Muscle of arm (tissue), 12 donors: ENCODE data around the gene CYFIP2. TPM values are rescaled to one million over a fixed set of nuclear protein-coding genes. Genes with fewer than 3 reads are reported as not detected.

Source experiments
- DNase-seq: peaks from one replicate; pipeline ENCODE4 v3.0.0-alpha.2; 2013
- polyA plus RNA-seq, 12 donors: library from polyadenylated mRNA; unstranded; fragments of 120-200 nt; gene quantifications; one replicate each; pipeline ENCODE4 v1.2.1, GENCODE V29; 2013; ENCODE audit not compliant: insufficient read length in 12 of 12

The CYFIP2 gene
- polyA plus RNA-seq, 12 donors = 5.1 to 28.9 (median 7.0) TPM; not detected in 1

DNA sequence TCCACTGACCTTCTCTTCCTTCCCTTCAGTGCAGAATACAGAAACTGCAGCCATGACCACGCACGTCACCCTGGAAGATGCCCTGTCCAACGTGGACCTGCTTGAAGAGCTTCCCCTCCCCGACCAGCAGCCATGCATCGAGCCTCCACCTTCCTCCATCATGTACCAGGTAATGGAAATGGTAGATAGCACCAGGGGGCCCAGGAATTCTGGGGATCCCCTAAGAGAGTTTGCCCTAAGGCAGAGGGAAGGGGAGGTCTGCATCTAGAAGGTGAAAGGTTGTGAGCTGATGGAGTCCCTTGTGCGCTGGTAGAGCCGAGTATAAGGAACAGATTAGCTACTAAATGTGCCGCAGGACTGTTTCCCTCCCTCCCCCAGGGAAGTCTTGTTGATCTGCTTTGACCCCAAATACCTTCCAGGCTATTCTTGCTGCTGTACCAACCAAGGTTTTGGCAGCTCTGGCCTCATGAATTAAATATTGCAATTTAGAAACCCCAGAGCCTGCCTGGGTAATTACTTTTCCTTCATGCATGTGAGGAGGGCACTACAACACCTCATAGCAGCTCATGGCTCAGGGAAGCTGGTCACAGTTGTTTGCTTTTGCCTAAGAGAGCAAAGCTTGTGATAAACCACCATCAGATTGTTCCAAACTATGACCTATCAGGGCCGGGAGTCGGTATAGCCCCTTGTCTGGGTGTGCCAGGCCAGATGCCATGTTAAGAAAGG lies 19.6 kb downstream of the CYFIP2 start:
- DNase-seq = no peak

DNA sequence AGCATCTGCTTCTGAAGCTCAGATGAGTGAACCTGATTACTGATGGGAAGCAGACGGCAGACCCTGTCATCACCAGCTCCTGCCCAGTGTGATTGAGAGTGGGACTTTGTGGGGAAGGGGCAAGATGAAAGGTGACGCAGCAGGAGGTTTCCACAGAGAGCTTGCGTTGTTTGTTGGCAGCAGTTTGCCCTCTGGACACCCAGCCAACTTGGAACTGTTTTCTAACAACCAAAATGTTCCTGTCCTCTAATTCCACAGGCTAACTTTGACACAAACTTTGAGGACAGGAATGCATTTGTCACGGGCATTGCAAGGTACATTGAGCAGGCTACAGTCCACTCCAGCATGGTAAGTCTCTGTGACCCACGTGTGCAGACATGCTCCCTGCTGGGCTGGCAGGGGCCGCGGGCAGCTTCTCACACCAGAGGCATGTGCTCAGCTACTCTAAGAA lies 20.9 kb downstream of the CYFIP2 start:
- DNase-seq = no peak

DNA sequence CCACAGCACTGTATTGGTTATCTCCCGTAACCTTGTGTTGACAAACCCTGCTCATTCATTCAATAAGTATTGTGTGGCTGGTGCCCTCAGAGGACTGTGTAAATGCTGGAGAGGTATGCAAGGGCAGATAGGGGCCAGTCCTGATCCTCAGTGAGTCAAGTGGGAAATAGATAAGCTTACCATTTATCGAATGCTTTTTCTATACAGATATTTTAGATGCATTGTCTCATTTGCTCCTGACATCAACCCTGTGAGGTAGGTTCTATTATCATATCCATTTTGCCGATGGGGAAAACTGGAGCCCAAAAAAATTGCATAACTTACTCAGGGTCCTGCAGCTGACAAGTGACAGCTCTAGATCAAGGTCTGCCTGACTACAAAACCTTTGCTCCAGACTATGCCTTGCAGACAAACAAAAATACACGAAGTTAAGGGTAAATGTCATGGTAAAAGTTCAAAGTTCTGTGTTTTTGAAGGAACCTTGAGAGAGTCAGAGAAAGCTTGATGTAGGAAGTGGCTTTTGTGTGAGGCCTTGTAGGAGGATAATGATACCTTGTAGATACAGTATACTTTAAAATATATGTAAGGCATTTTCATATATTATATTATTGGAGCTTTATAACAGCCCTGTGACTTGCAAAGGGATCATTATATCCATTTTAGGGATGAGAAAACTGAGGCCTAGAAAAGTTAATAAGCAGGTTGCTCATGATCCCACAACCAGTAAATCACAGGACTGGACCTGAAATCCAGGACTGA lies 22.7 kb downstream of the CYFIP2 start:
- DNase-seq = no peak

DNA sequence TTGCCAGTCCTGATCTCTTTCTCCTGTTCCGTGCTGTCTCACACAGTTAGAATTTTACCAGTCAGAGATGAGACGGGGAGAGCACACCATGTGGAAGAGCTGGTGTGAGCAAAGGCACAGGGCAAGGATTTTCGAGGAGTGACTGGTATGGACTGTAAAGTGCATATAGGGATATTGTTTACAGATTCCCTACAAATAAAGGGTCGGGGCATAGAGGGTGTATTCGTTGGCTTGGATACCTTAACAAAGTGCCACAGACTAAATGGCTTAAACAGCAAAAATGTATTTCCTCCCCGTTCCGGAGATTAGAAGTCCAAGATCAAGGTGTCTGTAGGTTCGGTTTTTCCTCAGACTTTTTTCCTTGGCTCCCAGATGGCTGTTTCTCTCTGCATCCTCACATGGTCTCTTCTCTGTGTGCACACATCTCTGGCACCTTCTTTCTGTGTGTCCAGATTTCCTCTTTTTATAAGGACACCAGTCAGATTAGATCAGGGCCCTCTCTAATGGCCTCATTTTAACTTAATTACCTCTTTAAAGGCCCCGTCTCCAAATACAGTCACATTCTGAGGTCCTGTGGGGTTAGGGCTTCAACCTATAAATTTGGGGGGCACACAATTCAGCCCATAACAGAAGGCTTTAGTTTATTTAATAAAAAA lies 23.4 kb downstream of the CYFIP2 start:
- no peak for DNase-seq

DNA sequence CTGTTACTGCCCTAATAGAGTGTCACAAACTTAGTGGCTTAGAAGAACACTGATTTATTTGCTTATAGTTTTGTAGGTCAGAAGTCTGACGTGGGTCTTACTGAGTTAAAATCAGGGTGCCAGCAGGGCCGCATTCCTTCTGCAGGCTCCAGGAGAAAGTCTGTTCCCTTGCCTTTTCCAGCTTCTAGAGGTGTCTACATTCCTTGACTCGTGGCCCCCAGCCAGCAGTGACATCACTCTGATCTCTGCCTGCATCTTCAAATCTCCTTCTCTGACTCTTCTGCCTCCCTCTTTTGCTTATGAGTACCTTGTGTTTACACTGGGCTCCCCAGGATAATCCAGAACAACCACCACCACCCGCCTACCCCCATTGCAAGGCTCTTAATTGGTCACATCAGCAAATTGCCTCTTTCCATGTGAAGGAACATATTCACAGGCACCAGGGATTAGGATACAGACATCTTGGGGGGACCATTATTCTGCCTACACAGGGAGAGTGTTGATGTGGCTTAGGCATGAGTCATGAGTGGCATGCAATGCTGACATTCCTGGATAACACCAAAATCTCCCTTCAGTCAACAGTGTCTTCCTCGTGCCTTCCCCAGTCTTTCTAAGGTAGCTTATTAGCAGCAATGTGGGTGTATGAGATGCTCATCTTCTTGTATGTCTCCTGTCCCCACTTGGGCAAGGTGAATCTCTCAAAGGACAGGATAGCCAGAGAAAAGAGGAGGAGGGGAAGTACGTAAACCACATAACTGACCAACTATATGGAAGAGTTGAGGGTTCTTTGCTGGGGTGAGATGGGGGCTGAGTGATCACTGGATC lies 24.4 kb downstream of the CYFIP2 start:
- DNase-seq = no peak

DNA sequence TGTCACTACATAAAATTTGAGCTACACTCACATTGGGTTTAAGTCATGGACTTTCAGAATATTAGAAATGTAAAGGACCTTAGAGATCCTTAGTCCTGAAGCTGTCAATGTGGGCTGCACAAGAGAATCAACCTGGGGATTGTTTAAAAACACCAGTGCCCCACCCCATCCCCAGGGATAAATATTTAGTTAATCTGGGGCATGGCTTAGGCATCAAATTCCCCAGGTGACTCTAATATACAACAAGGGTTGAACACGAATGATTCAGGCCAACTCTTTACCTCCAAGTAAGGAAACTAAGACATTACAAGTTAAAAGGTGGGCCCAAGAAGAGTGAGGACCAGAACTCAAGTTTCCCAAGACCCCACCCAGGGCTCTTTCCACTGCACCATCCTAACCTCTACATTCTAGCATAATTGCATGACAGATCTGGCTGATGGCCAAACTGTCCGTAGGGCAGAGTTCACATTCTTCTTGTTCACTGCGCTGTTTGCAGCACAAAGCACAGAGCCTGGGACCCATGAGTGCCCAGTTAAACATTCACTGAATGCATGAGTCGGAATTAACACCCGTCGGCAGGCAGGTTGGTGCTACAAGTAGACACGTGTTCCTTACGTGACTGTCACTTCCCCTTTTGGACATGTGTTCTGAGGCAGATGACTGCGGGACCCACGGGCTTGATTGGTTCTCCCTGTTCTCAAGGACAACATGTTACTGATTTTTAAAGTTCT lies 25.2 kb downstream of the CYFIP2 start:
- no peak for DNase-seq

DNA sequence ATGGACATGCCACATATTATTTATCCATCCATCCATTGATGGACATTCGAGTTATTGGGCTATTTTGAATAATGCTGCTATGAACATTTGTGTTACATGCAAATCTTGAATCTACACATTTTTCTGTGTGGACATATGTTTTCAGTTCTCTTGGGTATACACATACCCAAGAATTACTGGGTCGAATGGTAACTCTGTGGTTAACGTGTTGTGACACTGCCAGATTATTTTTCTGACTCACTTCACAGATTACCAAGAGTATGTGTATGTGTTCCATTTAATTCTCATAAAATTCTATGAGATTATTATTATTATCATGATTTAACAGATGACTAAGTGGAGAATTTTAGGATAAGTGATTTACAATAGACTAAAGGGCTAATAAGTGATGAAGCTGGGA lies 26.7 kb downstream of the CYFIP2 start:
- no peak for DNase-seq

DNA sequence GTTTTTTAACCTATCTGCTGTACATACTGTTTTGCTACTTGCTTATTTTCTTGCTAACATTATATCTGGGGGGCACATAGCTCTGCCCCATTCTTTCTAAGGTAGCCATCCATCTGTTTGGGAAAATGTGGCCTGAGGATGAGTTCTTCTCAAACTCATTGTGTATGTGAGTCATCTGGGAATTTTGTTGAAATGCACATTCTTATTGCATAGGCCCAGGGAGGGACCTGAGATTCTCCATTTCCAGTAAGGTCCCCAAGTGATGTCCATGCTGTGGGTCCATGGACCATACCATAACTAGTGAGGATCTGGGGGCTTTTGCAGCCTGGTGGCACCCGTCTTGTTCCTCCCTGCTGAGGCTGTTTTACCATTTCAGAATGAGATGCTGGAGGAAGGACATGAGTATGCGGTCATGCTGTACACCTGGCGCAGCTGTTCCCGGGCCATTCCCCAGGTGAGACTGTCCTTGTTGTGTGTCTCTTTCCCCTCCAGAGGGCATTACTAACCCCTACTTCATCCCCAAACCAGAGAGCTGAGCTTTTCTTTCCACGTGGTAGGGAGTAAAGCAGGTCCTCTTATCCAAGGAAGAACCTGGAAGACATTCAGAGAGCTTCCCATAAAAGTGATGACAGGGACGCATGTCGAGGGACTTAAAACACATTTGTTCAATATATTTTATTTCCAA lies 28.6 kb downstream of the CYFIP2 start:
- no peak for DNase-seq

DNA sequence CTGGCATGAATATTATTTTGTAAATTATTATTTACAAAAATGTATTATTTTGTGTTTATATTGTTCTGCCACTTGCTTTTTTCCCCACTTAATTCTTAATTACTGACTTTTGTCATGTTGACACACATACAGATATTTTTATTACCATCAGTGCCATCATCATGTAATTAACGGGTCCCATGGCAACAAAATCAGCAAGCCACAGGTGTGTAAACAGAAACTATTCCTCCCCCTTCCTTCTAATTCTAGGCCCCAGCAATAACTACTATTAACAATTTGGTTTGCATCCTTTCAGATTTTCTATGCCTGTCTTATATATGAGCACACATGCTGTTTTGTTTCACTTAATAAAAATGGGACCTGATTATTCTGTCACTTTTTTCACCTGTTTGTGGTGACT lies 29.3 kb downstream of the CYFIP2 start:
- no peak for DNase-seq

DNA sequence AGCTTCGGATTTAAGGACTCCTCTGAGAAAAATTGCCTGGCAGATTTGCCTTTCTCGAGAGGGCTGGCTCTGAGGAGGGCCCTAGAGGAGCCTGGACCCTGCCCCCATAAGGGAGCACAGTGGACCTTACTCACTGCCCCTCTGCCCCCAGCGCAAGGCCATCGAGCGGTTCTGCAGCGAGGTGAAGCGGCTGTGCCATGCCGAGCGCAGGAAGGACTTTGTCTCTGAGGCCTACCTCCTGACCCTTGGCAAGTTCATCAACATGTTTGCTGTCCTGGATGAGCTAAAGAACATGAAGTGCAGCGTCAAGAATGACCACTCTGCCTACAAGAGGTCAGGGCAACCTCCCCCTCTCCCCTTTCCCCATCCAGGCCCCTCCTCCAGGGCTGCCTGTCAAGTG lies 34.6 kb downstream of the CYFIP2 start:
- DNase-seq = no peak

DNA sequence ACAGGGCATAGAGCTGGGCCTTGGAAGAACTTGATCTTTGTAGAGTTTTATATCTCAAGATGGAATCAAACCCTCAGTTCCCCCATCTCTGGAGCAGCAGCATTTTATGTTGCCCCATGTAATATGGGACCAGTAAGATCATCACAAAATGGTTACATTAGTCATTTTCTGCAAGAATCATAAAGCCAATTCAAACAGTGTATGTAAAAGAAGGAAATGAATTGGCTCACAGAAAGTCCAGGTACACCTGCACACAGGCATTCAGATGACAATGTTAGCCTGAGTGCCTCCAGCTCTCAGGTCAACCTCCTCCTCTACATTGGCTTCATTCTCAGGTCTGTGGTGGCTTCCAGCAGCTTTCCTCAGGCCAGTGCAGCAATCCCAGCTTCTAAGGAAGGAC lies 35.1 kb downstream of the CYFIP2 start:
- no peak for DNase-seq

DNA sequence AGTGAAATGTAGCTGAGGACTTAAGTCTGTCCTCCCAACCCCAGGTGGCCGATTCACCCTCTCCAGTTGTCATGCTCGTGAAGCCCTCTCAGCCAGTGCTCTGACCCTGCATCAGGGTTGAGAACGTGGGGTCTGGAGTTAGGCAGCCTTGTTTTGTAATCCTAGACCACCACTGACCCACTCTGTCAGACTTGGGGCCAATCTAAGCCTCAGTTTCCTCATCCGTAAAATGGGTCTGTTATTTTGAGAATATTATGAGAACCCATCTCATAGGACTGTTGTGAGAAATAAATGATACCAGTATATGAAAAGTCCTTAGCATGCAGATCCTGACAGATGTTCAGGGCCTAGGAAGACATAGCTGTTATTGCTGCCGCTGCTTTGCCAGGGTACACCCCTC lies 37.1 kb downstream of the CYFIP2 start:
- DNase-seq = no peak

DNA sequence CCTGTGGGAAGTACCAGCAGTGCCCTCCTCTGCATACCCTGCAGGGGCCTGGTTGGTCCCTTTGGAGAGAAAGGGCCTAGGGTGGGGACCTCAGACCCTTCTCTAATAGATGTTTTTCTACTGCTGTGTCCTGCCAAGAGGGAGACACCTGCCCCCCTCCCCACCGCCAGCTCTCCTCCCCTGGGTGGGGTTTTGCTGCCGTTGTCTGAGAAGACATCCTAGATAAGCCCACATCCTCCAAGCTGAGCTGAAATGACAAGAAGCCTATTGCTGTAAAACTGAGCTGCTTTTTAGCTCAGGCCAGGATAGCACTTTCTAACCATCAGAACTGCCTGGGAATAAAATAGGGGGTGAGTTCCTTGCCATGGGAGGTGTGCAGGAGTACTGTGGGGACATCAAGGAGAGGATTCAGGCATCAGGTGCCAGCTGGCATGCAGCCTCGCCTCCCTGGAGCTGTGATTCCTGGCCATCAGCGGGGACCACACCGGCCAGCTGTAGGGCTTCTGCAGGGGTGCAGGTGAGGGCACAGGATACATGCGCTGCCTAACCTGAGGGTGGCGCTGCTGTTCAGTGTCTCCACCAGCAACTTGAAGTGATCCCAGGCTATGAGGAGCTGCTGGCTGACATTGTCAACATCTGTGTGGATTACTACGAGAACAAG lies 37.9 kb downstream of the CYFIP2 start:
- no peak for DNase-seq

DNA sequence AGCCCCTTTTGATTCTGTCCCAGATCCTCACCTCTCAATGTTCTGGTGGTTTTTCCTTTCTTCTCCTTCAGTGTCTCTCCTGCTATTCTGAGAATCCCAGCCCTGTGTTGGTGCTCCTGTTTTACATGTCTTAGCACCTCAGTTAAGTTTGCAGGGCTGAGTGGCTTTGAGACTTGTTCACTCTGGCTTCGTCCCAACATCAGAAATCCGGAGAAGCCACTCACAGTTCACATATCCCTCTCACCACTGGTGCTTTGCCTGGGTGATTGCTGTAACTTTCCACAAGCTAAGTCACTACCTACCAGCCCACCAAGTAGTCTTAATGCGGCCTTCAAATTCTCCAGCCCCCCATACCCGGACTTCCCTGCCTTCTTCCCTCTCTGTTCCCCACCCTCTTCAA lies 40.2 kb downstream of the CYFIP2 start:
- DNase-seq = no peak

DNA sequence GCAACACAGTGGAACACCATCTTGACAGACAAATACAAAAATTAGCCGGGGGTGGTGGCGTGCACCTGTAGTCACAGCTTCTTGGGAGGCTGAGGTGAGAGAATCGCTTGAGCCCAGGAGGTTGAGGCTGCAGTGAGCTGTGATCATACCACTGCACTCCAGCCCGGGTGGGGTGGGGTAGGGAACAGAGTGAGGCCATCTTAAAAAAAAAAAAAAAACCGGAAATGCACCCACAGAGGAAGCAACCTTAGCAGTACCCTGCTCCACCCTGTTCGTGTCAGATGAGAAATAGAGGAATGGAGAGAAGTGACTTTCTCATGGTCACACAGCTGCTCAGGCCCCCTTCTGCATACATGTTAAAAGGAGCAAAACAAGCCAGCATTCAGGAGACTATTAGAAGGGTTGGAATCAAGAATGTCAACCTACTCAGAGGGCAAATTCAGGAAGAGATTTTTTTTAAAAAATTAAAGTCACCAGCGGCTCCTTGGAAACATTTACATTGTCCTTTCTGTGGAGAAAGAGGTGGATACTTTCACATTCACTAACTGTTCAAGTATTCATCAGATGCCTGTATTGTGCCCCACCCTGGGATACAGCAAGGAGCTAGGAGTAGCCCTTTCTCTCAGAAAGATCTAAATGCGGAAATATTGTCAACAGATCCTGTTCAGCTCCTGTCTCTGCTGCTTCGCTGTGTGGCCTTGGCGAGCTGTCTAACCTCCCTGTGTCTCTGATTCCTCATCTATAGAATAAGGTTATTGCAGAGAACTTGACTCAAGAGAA lies 41.0 kb downstream of the CYFIP2 start:
- no peak for DNase-seq

DNA sequence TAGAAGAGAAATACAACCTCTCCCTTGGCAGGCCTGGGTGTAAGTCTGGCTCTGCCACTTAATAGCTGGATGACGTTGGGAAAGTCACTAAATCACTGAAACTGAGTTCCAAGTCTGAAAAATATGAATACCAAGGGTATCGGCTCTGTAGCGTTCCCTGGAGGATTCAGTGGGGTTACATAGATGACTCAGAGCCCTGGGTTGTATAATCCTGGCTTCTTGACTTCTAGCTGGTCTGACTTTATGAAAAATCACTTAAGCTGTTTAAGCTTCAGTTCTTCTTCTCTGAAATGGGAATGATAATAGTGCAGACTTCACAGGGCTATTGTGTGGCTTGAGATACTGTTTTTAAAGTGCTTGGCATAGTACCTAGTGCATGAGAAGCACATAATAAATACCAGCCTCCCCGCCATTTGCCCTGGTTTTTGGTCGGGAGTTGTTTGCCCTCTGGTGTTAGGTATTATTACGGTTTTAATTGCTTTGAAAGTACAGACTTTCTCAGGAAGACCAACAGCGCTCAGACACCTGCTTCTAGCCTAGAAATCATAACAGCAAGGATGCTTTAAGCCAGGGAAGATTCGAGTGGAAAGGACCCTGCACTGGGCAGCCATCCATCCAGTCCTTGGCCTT lies 43.0 kb downstream of the CYFIP2 start:
- no peak for DNase-seq

DNA sequence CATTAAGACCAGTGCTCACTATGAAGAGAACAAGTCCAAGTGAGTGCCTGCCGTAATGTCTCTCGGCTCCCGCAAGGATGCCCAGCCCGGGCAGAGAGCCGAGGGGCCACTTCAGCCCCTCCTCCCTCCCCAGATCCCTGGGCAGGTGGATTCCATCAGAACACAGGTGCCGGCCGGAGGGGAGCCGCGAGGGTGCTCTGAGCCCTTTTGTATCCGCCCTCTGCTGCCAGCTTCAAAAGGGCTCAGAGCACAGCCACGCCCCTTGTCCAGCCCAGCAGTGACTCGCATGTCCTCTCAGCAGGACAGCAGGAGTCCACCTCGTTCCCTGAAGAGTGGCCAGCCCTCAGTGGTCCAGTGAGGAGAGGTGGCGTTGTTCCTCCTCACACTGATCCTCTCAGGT lies 43.9 kb downstream of the CYFIP2 start:
- DNase-seq = no peak

DNA sequence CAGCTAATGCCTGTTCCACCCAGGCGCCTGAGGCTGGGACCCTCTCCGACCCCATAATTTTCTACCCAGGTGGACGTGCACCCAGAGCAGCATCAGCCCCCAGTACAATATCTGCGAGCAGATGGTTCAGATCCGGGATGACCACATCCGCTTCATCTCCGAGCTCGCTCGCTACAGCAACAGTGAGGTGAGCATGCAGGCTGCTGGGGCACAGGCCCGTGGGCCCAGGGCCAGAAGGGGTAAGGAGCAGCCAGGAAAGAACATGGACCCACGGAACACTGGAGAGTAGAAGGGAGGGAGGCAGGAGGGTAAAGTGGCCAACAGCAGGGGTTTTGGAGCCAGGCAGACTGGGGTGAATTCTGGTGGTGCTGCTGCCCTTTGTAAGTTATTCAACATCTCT lies 45.7 kb downstream of the CYFIP2 start:
- DNase-seq = no peak

DNA sequence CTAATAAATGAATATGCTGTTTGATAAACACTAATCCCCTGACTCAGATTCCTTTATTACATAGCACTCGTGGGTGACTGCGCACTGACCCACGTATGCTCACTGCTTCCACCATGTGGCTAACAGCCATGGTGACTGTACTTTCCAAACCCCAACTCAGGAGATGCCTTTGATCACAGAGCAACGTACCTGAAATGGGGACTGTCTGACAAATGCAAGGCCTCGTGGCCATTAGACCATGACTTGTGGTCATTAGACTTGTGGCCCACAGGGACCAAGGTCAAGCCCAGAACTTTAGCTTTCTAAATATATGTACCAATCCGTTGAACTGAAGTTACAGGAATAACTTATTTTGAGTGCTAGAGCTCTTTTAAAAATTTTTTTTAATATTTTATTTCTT lies 46.6 kb downstream of the CYFIP2 start:
- DNase-seq = peak; percentile 38
